HL-60 (cell line): ENCODE data around the gene PGD.

Experiments used
- DNase-seq, 2 experiments: peaks; one replicate each; pipeline ENCODE4 v3.0.0-alpha.2; 2010 to 2020; ENCODE audit warnings: low read depth in 1 of 2, low spot score in 1 of 2
- H3K27ac ChIP-seq: fragments of 250-450 bp; sonication (Bioruptor Pico); replicated peaks from 2 replicates; pipeline ENCODE4 v1.5.1; 2020; ENCODE audit warnings: mild to moderate bottlenecking, moderate library complexity
- H3K27me3 ChIP-seq: fragments of 250-450 bp; sonication (Bioruptor Pico); 2 replicates; pipeline ENCODE4 v1.5.1; 2021; ENCODE audit warnings: mild to moderate bottlenecking, moderate library complexity; ENCODE audit not compliant: insufficient read depth, poor library complexity, severe bottlenecking
- H3K4me3 ChIP-seq: replicated peaks from 2 replicates; pipeline ENCODE4 v1.5.1; 2011; ENCODE audit warnings: mild to moderate bottlenecking, control low read depth, low read length; ENCODE audit not compliant: insufficient read depth
- GABPA ChIP-seq: IDR thresholded peaks from 2 replicates; pipeline ENCODE4 v1.6.1; 2012; ENCODE audit warnings: low read depth
- POLR2AphosphoS5 ChIP-seq: IDR thresholded peaks from 2 replicates; pipeline ENCODE4 v1.6.1; 2012; ENCODE audit warnings: low read depth
- SPI1 ChIP-seq: IDR thresholded peaks from 2 replicates; pipeline ENCODE4 v1.6.1; 2012; ENCODE audit warnings: low read depth, mild to moderate bottlenecking, borderline replicate concordance
- TF ChIP-seq, protein P1 (sequence below): IDR thresholded peaks from one replicate; pipeline ENCODE4 v1.5.1; 2011; ENCODE audit warnings: low read length, control low read depth, inconsistent platforms; ENCODE audit not compliant: insufficient read depth
- TF ChIP-seq, protein P2 (sequence below): IDR thresholded peaks from 2 replicates; pipeline ENCODE4 v1.6.1; 2012; ENCODE audit warnings: low read depth; ENCODE audit not compliant: insufficient replicate concordance

The PGD gene

DNA sequence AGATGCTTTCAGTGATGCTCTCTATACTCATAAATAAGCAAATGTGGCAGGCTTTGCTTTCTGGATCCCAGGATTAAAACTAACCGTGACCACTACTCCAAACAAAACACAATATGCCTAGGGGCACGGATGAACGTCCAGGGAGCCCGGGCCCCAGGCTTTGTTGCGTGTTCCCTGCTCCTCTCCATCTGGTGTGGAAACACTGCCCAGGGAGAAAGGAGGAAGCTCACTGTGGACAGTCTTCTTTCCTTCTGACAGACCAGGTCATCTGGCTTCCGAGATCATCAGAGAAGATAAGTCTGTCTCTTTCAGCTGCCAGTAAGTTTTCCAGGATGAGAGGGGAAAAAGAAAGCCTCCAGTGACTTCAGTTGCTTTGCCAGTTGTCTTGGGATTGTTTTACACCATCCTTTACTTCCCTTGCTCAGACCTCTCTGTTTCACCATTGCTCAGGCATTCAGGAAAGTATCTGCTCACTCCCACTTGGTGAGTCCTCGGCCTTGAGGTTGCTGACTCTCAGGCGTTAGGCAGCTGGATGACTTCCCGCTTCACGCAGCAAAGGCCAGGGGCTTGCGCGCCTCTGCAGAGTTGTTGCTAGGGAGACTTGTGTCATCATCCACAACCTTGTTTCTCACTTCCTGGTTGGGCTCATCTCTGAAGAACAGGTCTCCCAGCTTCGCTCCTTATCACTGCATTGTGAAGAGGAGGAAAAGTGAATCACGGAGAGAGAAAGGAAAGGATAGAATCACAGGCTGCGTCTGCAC lies 20.6 kb upstream of the PGD start:
- H3K4me3 ChIP-seq, result no peak overlapping the region

DNA sequence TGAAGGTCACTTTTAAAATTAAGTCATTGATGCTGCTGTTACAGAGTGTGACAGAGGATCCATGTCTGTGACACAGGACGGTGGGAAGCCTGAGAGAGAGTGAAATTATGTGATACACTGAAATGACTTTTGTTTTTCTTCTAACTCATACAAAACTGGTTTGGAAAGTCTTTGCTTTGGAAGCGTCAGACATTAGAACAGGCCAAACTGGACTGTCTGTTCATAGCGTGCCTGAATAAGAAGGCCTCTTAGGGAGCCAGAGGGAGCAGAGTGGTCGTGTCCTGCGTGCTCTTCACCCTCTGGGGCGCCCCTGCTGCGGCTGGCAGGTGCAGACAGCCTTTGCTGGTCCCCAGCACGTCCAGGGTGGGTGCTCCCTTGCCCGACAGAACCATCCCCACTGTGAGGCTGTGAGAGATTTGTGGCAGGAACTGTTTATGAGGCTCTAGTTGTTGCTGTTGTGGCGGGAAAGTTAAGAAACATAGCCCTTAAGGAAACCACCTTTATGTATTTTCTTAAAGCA lies 19.7 kb upstream of the PGD start:
- TF ChIP-seq, protein P1, sequence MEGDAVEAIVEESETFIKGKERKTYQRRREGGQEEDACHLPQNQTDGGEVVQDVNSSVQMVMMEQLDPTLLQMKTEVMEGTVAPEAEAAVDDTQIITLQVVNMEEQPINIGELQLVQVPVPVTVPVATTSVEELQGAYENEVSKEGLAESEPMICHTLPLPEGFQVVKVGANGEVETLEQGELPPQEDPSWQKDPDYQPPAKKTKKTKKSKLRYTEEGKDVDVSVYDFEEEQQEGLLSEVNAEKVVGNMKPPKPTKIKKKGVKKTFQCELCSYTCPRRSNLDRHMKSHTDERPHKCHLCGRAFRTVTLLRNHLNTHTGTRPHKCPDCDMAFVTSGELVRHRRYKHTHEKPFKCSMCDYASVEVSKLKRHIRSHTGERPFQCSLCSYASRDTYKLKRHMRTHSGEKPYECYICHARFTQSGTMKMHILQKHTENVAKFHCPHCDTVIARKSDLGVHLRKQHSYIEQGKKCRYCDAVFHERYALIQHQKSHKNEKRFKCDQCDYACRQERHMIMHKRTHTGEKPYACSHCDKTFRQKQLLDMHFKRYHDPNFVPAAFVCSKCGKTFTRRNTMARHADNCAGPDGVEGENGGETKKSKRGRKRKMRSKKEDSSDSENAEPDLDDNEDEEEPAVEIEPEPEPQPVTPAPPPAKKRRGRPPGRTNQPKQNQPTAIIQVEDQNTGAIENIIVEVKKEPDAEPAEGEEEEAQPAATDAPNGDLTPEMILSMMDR, result no peak
- TF ChIP-seq GABPA (no peak), SPI1 (no peak), POLR2AphosphoS5 (no peak)
- TF ChIP-seq, protein P2, sequence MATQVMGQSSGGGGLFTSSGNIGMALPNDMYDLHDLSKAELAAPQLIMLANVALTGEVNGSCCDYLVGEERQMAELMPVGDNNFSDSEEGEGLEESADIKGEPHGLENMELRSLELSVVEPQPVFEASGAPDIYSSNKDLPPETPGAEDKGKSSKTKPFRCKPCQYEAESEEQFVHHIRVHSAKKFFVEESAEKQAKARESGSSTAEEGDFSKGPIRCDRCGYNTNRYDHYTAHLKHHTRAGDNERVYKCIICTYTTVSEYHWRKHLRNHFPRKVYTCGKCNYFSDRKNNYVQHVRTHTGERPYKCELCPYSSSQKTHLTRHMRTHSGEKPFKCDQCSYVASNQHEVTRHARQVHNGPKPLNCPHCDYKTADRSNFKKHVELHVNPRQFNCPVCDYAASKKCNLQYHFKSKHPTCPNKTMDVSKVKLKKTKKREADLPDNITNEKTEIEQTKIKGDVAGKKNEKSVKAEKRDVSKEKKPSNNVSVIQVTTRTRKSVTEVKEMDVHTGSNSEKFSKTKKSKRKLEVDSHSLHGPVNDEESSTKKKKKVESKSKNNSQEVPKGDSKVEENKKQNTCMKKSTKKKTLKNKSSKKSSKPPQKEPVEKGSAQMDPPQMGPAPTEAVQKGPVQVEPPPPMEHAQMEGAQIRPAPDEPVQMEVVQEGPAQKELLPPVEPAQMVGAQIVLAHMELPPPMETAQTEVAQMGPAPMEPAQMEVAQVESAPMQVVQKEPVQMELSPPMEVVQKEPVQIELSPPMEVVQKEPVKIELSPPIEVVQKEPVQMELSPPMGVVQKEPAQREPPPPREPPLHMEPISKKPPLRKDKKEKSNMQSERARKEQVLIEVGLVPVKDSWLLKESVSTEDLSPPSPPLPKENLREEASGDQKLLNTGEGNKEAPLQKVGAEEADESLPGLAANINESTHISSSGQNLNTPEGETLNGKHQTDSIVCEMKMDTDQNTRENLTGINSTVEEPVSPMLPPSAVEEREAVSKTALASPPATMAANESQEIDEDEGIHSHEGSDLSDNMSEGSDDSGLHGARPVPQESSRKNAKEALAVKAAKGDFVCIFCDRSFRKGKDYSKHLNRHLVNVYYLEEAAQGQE, result no peak
- DNase-seq, result no peak
- Histone ChIP-seq H3K27me3 (no peaks in the 10 kb centered on the region), H3K27ac (peak overlapping the region; percentile 71), H3K4me3 (no peak overlapping the region)

More for the DNA sequence above, 20.6 kb upstream of the PGD start:
- TF ChIP-seq POLR2AphosphoS5, result peak; percentile 53; the same call in 1 of the 2 replicates
- TF ChIP-seq SPI1, result peak; percentile 40; the same call in 1 of the 2 replicates
- TF ChIP-seq, protein P1, result no peak
- TF ChIP-seq, protein P2, result no peak
- TF ChIP-seq GABPA, result no peak
- DNase-seq, result peak; percentile 91 to 97
- peak overlapping the region; percentile 71 for H3K27ac ChIP-seq
- H3K27me3 ChIP-seq, result no peaks in the 10 kb centered on the region

DNA sequence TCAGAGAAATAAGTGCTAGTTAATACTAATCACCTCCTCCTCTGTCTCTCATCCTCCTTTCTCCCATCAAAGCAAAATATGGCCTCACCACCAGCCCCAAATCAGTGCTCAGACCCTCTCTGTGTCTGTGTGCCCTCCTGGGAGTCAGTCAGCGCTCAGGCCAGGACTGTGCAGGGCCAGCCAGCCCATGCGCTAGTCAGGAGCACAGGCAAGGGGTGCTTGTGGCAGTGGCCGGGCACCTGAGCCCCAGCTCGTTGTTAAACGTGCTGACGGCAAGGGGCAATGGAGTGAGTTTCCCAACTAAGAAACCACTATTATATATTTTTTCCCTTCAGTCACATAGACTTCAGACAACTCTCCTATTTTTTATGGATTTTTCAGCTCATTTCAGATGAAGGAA lies 19.2 kb upstream of the PGD start:
- Histone ChIP-seq H3K27ac (peak overlapping the region; percentile 71), H3K4me3 (no peak overlapping the region), H3K27me3 (no peaks in the 10 kb centered on the region)
- DNase-seq, result no peak
- TF ChIP-seq GABPA (no peak), POLR2AphosphoS5 (no peak)

DNA sequence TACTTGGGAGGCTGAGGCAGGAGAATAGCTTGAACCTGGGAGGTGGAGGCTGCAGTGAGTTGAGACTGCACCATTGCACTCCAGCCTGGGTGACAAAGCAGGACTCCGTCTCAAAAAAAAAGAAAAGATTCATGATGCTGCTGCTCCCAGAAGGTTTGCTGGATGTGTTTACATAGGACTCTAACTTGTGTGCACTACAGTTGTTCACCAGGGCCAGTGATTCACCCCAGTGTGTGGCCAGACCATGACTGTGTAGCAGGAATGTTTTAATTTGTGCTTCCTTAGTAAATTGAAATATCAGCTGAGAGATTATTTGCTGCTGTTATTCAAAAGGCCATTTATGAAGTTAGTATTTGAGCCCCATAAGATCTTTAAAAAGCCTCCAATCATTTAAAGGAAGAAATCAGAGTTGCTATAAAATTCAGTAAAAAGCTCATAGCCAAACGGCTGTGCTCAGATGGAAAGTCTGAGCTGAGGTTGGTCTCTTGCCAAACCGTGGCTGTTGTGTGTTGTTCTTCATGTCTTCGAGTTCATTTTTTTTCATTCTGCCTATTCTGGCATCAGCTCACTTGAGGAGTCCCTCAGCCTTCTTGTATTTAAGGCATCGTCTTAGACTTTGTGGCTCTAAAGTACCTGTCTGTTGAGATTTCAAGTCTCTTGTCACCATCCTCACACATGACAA lies 18.1 kb upstream of the PGD start:
- Histone ChIP-seq H3K27me3 (no peaks in the 10 kb centered on the region), H3K27ac (no peak overlapping the region), H3K4me3 (no peak overlapping the region)
- TF ChIP-seq SPI1 (no peak), GABPA (no peak), POLR2AphosphoS5 (no peak)
- TF ChIP-seq, protein P1, result no peak
- TF ChIP-seq, protein P2, result no peak
- DNase-seq, result no peak
